CD4-positive, alpha-beta T cell treated with Interleukin-4 for 1 hour (primary cell): Measurements from ENCODE around the gene TP73.
A peak's percentile ranks its signal among the peaks of the same experiment; 100 is the strongest.

Experiments
- DNase-seq, 2 donors: peaks; one replicate each; pipeline ENCODE4 v3.0.0-alpha.2; 2020 to 2022

The TP73 gene

DNA sequence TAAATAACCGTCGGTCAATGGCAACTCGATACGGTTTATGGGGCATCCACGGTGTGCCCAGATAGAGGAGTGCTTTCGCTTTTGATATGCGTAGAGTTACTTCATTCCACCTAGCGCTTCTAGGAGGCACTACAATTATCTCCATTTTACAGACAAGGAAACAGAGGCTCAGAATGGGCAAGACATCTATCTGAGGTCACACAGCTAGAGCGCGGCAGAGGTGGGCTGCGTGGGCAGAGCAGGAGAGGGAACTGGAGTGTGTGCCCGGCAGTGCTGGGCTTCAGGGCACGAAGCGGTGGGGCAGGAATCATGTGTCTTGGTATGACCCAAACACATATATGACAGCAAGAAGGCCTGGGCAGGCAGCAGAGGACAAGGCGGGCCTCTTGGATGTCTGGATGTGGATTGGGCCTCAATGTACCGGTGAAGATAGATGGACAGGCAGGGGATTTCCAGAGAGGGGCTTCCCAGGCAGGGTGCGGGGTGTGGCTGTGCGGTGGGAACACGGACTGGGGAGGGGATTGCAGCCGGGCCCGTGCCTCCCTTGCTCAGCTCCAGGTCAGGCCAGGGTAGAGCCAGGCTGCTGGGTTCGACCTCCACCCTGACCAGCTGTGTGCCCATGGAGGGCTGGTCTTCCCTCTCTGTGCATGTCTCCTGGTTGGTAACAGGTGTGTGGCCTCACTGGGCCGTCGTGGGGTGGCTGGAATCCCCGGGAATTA lies 21.2 kb downstream of the TP73 start:
- peak in 1 of 2 donors; percentile 26 for DNase-seq

DNA sequence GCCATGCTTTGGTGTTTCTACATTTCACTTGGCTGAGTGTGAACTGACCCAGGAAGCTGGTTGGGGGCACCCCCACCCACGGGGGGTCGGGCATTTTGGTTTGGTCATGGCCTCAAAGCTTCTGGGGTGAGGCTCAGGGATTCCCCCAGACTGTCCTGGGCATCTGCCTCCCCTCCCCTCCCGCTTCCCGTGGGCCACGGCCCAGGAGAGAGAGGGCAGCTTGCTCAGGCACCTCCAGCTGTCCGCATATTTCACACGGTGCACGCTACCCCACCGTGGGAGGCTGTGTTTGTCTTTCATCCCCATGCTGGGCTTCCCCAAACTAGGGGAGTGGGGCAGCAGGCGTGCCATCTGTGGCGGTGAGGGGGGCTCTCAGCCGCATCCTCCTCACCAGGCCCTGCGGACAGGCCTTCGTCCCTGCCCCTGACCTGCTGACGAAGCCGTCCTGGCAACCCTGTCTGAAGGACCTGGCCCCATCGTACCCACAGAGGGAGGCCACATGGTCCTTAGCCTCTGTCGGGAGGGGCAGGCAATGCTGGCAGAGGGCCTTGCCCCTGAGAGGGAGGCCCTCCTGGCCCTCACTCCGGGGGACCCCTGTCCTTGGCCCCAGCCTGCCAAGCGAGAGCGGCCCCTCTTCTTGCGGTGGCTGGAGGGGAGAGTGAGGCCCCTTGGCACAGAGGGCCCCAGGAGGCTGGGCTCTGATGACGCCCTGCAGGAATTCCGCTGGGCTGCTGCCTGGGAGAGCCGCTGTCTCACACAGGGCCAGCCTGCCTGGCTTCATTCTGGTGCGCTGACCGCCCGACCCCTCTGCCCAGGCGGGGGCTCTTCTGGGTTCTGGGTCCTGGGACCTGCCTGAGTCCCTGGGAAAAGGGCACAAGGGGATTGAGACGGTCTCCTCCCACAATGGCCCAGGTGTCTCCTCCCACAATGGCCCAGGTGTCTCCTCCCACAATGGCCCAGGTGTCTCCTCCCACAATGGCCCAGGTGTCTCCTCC lies 22.1 kb downstream of the TP73 start:
- DNase-seq, result no peak

DNA sequence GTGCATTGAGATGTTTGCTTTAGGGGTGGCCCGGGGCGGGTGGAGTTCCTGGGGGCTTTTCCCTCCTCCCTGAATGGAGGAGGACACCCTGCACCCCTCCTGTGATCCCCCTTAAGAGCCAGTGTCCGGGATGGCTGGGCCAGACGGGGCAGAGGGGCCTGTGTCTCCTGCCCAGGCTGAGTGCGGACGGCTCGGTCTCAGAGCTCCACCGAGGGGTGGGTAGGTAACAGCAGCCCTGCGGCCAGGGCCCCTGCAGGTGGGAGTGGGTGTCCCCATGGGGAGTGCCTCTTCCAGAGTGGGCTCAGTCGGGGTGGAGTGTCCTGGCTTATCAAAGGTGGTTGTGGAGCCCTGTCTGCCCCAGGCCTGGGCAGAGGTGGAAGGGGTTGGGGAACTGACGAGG lies 23.1 kb downstream of the TP73 start:
- DNase-seq, result no peak

DNA sequence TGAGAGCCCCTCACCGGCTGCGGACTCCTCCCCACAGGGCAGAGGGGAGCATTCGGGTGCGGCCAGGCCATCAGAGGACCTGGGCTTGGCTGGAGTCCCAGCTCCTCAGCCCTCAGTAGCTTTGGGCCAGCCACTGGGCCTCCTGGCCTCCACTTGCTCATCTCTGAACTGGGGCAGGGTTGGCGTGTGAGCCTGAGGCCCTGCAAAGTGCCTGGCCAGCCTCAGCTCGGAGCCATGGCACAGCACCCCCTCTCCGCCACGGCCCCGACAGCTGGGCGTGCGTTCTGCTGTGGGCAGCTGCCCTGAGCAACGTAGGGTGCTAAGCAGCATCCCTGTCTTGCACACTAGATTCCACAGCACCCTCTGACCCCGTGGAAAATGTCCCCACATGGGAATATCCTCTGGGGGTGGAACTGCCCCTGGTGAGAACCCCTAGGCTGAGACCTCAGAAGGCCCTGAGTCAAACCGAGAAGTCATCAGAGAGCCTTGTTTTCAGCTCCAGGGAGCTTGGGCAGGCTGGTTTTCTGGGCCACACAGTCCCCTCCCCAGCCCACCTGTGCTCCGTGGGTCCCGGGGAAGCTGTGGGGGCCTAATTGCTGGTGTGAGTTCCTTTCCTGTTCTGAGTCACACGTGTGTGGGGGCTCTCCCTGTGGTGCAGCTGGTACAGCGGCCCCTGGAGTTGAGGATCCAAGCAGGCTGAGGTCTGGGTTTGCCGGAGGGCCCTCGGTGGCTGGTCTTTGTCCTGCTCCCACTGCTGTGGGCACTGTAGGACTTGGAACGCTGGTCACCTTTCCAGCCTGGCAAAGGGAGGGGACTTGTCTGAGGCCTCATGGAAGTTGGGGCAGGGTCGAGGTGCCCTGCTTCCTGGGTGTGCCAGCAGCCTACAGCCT lies 24.5 kb downstream of the TP73 start:
- no peak for DNase-seq

DNA sequence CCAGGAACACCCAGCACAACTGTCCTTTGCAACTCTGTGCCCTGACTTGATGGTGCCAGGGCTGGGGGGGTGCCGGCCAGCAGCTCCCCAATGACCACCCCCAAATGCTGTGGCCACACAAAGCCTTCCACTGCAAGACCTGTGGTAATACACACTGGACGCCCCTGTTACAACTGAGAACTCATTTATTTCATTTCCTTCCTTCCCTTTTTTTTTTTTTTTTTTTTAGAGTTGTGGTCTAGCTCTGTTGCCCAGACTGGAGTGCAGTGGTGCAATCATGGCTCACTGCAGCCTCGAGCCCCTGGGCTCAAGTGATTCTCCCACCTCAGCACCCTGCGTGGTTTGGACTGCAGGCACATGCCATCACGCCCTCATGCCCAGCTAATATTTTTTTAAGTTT lies 25.2 kb downstream of the TP73 start:
- DNase-seq, result no peak

DNA sequence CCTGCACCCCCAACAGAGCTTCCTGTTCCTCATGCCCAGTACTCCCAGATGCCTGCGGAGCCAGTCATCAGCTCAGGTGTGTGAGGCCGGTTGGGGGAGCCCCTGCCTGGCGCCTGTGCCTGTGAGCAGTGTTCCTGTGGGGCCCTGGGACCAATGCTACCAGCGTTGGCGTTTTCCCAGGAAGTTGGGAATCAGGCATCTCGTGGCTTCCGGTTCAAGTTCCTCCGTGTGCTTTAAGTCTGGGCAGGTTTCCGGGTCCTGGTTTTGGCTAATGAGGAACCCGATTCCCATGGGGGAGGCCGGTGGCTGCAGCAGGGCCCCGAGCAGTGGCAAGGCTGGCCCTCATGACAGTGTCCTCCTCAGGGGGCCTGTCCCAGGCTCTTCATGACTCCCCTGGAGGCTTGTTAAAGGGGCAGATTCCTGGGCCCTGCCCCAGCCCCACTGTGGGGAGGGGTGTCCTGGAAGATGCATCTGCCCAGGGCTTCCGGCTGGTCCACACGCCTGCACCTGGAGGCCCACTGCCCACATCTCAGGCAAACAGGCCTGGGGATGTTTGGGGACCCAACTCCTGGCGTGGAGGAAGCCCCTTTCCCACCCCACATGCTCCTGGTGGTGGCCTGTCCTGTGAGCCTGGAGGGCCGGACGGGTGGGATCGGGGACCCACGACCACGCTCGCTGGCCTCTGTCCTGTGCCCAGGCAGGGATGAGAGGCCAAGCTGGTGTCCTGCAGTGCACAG lies 26.2 kb downstream of the TP73 start:
- DNase-seq, result no peak

DNA sequence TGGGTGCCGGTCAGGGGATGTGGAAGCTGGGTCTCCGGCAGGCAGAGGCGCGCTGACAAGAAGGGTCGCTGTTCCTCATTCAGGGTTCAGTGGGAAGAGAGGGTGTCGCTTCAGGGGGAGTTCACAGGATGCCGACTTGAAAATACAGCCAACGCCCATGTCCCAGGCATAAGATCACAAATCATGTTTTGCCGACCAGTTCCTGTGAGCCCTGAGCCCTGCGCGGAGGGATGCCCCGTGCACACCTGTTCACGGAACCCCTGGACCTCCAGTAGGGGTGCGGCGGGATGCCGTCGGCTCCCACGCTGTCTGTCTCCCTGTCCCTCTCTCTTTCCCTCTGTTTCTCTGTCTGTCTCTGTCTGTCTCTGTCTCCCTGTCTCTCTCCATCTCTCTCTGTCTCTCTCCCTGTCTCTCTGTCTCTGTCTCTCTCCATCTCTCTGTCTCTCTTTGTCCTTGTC lies 26.8 kb downstream of the TP73 start:
- no peak for DNase-seq

DNA sequence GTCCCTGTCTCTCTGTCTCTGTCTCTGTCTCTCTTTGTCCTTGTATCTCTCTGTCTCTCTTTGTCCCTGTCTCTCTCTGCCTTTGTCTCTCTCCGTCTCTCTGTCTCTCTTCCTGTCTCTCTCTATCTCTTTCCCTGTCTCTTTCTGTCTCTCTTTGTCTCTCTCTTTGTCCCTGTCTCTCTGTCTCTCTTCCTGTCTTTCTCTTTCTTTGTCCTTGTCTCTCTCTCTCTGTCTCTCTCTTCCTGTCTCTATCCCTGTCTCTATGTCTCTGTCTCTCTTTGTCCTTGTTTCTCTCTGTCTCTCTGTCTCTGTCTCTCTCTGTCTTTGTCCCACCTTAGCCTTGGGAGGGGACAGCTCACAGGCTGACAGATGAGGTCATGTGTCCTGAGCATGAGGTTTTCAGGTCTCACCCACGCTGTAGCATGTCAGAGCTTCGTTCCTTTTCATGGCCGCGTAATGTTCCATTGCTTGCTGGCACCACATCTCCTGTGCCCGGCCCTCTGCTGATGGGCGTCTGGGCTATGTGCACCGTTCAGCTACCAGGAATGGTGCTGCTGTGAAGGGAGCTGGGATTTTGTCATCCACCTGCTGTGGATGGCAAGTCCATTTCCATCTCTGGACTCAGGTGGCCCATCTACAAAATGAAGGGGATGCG lies 27.6 kb downstream of the TP73 start:
- no peak for DNase-seq

DNA sequence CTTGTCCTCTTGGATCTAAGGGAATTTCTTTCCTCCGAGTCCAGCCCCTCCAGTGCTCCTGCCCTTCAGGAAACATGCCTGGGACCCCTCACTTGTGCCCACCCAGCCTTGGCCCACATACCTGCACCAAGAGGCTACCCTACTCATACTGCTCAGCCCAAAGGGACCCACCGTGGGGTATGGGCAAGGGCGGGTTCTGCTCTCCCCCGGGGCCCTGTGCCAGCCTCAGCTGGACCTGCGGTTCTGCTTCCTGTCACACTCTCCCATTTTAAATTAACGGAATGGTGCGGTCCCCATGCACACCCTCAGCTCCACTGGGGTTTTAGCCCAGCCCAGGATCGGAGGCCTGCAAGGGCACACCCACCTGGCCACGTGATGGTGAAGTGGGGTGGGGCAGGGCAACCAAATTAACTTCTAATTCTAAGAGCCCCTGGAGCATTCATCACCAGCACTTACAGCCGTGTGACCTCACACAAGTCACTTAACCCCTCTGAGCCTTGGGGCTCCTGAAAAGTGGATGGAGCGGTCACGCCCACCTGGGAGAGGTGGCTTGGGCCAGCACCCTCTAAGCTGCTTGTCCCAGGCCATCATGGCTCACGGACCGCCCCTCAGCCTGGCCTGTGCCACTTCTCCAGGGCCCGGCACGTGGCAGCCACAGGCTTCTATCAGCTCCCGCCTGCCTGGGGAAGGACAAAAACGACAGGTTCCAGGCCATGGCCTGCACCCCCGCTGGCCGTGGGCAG lies 28.3 kb downstream of the TP73 start:
- DNase-seq, result no peak

DNA sequence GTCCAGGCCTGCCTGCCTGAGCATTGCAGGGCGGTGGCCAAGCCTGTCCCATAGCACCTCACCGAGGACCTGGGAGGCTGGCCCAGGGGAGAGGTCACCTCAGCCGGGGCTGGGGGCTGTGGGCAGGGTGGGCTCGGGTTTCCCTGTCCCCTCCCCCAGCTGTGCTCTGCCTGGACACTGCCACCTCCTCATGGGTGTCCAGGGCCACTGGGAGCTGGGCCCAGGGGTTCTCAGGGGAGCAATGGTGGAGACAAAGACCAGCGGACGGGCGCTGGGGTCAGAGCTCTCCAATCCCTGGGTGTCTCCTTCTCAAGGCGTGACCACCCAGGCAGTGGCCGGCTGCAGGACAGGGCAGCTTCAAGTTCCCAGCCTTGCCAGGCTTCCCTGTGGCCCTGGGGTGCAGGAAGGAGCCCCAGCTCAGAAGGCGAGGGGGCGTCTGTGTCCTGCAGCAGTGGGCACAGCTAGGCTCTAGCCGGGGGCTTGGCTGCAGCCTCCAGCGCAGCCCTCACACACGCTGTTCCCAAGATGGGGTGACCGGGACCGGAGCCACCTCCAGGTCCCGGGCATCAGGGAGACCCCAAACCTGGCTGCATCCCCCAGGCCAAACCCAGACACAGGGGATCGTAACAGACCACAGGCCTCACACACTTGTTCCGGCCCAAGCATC lies 29.0 kb downstream of the TP73 start:
- DNase-seq, result no peak

DNA sequence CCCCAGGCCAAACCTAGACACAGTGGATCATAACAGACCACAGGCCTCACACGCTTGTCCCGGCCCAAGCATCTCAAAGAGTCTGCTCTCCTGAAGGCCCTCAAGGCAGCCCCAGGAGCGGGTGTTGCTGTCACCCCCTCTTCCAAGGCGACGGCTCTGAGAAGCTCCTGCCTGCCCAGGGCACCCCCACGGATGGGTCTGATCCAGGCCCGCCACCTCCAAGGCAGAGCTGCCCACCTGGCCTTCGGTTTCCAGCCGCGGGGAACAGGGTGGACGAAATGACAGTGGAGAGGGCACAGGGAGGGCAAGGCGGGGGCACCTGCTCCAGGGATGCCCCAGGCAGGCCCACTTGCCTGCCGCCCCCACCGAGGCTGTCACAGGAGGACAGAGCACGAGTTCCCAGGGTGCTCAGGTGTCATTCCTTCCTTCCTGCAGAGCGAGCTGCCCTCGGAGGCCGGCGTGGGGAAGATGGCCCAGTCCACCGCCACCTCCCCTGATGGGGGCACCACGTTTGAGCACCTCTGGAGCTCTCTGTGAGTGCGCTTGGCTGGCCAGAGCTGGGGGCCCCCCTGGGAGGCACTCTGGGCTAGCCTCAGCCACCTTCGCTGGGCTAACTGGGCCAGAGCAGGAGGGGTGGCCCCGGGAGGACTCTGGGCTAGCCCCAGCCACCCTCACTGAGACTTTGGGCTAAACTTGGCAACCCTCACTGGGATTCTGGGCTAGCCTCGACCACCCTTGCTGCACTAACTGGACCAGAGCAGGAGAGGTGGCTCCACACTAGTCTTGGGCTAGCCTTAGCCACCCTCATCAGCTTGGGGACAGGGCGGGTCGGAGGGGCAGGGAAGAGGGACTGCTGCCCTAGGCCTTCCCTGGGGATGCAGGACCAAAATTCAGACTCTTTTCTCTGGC lies 29.8 kb downstream of the TP73 start:
- DNase-seq, result no peak

DNA sequence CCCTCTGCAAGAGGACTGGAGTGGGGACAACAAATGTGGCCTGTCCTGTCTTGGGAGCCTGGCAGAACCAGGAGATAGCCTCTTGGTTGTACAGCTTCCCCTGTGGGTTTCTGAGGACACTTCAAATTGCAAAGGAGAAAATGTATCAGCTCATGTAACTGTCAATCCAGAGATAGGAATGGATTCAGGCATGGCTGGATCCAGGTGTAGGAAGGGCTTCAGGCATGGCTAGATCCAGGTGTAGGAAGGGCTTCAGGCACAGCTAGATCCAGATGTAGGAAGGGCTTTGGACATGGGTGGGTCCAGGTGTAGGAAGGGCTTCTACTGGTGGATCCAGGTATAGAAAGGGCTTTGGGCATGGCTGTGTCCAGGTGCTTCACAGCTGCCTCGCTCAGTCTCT lies 30.9 kb downstream of the TP73 start:
- DNase-seq, result no peak

DNA sequence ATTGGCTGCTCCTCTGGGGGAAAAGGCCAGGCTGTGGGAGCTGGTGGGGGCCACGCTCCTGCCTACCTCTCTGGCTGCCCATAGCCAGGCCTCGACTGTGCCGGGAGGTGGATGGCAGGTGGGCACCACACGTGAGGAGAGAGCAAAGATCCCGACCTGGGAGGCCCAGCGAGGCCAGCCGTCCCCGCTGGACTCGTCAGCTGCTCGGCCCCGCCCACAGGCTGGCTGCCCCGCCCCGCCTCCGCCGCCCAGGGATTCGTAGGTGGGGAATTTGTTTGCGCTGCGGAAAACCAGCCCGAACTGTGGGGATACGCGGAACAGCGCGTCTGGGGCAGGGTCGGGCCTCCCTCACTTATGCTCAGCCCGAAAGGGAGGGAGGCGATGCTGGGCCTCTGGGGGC lies 31.7 kb downstream of the TP73 start:
- DNase-seq, result no peak

DNA sequence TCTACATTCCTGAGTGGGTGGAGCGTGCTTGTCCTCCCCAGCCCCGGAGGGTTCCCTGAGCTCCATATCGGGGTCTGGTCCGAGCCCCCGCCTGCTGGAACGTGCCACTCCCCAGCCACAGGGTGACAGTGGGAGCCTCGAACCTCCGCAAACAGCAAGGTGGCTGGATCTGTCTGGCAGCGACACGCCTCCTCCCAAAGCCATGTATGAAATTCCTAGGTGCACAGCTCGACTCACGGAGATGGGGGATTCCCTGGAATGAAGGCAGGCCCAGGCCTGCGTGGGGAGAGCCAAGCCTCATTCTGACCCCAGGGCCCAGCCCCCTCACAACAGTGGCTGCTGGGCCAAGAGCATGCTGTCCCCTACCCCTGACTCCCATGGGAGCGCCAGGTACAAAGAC lies 32.9 kb downstream of the TP73 start:
- no peak for DNase-seq

DNA sequence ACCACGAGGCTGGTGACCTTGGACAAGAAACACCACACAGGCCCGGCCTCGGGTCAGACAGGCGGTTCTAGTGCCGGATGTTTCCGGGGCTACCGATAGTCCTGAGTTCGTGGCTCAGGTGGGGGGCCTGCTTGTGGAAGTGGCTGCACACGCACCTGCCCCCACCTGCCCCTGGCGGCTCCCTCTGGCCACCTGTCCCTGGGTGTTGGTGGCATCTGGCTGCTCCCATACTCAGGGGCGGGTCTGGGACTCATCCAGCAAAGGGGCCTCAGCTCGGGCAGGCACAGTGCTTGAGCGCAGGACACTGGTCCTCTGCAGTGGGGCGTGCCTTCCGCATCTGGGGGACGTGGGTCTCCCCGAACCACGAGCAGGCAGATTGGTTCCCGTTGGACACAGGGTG lies 33.6 kb downstream of the TP73 start:
- no peak for DNase-seq

DNA sequence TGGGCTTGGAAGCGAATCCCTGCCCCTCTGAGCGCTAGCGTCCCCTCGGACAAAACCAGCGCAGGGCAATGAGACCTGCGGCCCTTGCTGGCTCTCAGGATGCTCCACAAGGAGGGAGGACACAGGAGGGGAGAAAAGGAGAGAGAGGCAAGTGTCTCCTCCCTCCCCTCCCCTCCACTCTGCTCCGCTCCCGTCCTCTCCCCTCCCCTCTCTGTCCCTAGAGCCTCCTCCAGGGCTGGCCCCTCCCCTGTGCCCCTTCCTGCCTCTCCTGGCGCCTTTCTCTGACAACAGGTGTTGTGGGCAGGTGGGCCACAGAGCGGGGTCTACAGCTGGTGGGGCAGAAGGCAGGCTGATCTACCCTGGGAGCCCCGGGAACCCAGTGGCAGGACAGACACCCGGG lies 35.2 kb downstream of the TP73 start:
- no peak for DNase-seq

DNA sequence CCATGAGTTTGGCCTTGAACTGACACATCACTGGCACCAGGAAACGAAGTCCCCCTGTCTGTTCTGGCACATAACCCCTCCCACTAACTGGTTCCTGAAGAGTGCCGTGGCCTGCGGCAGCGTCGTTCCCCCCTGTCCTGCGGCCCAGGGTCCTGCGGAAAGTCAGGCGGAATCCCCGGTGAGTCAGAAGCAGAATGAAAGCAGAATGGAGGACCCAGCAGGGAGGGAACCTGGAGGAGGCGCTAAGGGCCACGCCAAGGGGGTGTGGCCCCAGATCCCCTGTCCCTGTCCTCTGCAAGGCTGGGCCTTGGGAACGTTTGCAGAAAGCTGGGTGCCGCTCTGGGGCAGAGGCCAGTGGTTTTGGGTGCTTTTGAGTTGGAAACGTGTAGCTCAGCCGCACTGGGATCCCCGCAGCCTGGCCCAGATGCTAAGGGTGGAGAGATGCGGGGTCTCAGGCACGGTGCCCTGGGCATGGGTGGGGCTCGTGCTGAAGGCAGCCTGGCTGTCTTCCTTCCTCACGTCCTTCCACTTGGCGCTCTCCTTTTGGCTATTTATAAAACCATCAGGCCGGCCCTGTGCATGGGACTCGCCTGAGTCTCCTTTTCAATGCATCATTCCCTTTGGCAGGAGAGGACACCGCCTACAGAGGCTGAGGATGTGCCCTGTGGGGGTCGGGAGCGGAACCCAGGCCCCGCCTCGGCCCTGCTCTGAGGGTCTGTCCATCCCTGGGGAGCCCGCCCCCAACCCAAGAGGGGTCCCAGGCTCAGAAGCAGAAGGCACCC lies 36.2 kb downstream of the TP73 start:
- no peak for DNase-seq

DNA sequence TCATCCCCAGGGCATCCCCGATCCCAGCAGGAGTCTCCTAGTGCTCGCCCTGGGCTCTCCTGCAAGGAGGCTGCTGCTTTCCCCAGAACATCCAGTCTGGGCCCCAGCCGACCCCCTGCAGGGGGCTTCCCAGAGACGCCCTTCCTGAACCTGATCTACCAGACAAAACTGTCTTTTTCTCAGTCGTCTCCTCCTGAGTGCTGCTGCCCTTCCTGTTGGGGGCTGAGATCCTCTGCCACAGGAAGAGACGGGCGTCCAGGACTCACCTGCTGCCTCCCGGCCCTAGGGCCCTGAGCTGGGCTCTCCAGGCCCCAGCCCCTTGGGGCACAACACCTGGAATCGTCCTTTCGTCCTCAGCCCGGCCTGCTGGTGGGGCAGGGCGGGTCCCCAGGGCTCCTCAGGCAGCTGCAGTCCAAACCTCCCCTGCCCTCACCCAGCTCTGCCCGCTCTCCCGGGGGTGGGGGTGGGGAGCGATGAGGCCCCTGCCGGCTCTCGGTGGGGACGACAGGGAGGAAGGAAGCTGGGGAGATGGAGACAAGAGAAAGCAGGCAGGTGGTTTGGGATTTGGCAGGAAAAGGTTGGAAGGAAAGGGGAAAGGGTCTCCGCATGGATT lies 36.9 kb downstream of the TP73 start:
- no peak for DNase-seq
